Measurements from ENCODE around the gene PCDHGA5.

Gene PCDHGA5

DNA sequence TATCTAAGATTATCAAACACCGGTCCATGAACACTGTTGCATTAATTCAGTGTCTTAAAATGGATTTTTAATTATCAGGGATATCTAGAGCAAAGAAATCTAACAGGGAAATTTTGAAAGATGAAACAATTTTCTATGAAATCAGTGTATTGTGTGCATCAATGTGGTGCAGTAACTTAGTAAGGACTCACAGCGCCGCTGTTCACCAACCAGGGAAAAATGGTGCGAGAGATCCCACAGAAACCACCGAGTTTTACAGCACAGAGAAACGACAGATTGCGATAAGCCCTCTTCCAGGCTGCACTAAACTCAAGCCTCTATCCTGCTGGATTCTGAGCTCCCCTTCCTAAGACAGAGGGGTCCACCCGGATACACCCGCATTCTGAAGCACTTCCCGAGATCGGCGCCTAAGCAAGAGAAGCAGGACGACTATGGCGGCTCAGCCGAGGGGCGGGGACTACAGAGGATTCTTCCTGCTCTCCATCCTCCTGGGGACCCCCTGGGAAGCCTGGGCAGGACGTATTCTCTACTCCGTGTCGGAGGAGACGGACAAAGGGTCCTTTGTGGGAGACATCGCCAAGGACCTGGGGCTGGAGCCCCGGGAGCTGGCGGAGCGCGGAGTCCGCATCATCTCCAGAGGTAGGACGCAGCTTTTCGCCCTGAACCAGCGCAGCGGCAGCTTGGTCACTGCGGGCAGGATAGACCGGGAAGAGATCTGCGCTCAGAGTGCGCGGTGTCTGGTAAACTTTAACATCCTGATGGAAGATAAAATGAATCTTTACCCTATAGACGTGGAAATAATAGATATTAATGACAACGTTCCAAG, 18.7 kb downstream of the PCDHGA5 start, which contains the start of gene PCDHGA7:
Gene PCDHGA7 (plus strand): TSS at position 274 of the 826 bp plus-strand sequence. CDS start 158 bp downstream, at position 432.
- H3F3A ChIP-seq (ENCODE audit: control insufficient read depth, insufficient read depth): no peaks in the 10 kb centered on the region
- peaks cover 26% of the 10 kb centered on the region; the same call in 1 of the 2 replicates for H3K9me3 ChIP-seq (ENCODE audit: control insufficient read depth, insufficient read depth, low read length)
- no peak for TF ChIP-seq EZH2phosphoT487 (IDR thresholded peaks at IDR 0.05; ENCODE audit: borderline replicate concordance, low read length)
- TF ChIP-seq, protein P1, sequence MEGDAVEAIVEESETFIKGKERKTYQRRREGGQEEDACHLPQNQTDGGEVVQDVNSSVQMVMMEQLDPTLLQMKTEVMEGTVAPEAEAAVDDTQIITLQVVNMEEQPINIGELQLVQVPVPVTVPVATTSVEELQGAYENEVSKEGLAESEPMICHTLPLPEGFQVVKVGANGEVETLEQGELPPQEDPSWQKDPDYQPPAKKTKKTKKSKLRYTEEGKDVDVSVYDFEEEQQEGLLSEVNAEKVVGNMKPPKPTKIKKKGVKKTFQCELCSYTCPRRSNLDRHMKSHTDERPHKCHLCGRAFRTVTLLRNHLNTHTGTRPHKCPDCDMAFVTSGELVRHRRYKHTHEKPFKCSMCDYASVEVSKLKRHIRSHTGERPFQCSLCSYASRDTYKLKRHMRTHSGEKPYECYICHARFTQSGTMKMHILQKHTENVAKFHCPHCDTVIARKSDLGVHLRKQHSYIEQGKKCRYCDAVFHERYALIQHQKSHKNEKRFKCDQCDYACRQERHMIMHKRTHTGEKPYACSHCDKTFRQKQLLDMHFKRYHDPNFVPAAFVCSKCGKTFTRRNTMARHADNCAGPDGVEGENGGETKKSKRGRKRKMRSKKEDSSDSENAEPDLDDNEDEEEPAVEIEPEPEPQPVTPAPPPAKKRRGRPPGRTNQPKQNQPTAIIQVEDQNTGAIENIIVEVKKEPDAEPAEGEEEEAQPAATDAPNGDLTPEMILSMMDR (IDR thresholded peaks at IDR 0.05; ENCODE audit: low read depth, low read length, poor library complexity, severe bottlenecking): no peak
- H3K4me2 ChIP-seq (ENCODE audit: low read length): no peak within 1 kb of the TSS
- H3K4me1 ChIP-seq (ENCODE audit: control insufficient read depth, low read length): no peaks in the 10 kb centered on the region
- H3K27ac ChIP-seq (ENCODE audit: low read depth, low read length): no peak within 1 kb of the TSS
- no peaks in the 10 kb centered on the region for H3K27me3 ChIP-seq (ENCODE audit: control insufficient read depth, low read length)
- H3K9me2 ChIP-seq (replicated peaks; ENCODE audit: control insufficient read depth, low read length): no peaks in the 10 kb centered on the region
- H3K79me2 ChIP-seq (ENCODE audit: control insufficient read depth, low read length): no peaks in the 10 kb centered on the region; the same call in 1 of the 2 replicates
- H4K20me1 ChIP-seq (ENCODE audit: control insufficient read depth, insufficient read depth, low read depth, low read length): no peaks in the 10 kb centered on the region
- no peak within 1 kb of the TSS for H3K4me3 ChIP-seq (ENCODE audit: low read length)
- H3K36me3 ChIP-seq (ENCODE audit: control insufficient read depth, low read length): peaks cover 25% of the 10 kb centered on the region

DNA sequence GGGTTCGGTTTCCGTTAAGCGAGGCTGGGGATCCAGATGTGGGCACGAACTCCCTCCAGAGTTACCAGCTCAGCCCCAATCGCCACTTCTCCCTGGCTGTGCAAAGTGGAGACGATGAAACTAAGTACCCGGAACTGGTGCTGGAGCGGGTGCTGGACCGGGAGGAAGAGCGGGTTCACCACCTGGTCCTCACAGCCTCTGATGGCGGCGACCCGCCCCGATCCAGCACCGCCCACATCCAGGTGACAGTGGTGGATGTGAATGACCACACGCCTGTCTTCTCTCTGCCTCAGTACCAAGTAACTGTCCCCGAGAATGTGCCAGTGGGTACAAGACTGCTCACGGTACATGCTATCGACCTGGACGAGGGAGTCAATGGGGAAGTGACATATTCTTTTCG, 19.4 kb downstream of the PCDHGA5 start:
- Histone ChIP-seq H3K9me2 (replicated peaks; ENCODE audit: control insufficient read depth, low read length) (no peaks in the 10 kb centered on the region), H3K9me3 (ENCODE audit: control insufficient read depth, insufficient read depth, low read length) (peaks cover 28% of the 10 kb centered on the region; the same call in 1 of the 2 replicates), H3K4me2 (ENCODE audit: low read length) (no peak overlapping the region), H3K4me3 (ENCODE audit: low read length) (no peak overlapping the region), H3K27me3 (ENCODE audit: control insufficient read depth, low read length) (no peaks in the 10 kb centered on the region), H3K4me1 (ENCODE audit: control insufficient read depth, low read length) (no peaks in the 10 kb centered on the region), H3K36me3 (ENCODE audit: control insufficient read depth, low read length) (peaks cover 26% of the 10 kb centered on the region), H4K20me1 (ENCODE audit: control insufficient read depth, insufficient read depth, low read depth, low read length) (no peaks in the 10 kb centered on the region), H3F3A (ENCODE audit: control insufficient read depth, insufficient read depth) (no peaks in the 10 kb centered on the region), H3K79me2 (ENCODE audit: control insufficient read depth, low read length) (peaks cover 1% of the 10 kb centered on the region; the same call in 1 of the 2 replicates), H3K27ac (ENCODE audit: low read depth, low read length) (no peak overlapping the region)
- TF ChIP-seq EZH2phosphoT487 (IDR thresholded peaks at IDR 0.05; ENCODE audit: borderline replicate concordance, low read length): no peak
- TF ChIP-seq, protein P1 (IDR thresholded peaks at IDR 0.05; ENCODE audit: low read depth, low read length, poor library complexity, severe bottlenecking): no peak

DNA sequence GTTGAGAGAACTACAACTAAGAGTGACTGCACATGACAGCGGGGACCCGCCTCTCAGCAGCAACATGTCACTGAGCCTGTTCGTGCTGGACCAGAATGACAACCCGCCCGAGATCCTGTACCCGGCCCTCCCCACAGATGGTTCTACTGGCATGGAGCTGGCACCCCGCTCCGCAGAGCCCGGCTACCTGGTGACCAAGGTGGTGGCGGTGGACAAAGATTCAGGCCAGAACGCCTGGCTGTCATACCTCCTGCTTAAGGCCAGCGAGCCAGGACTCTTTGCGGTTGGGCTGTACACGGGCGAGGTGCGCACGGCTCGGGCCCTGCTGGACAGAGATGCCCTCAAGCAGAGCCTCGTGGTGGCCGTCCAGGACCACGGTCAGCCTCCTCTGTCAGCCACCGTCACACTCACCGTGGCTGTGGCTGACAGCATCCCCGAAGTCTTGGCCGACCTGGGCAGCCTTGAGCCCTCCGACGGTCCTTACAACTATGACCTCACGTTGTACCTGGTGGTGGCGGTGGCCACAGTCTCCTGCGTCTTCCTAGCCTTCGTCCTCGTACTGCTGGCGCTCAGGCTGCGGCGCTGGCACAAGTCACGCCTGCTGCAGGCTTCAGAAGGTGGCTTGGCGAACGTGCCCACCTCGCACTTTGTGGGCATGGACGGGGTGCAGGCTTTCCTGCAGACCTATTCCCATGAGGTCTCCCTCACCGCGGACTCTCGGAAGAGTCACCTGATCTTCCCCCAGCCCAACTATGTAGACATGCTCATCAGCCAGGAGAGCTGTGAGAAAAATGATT, 20.7 kb downstream of the PCDHGA5 start:
- H3K9me2 ChIP-seq (replicated peaks; ENCODE audit: control insufficient read depth, low read length): no peaks in the 10 kb centered on the region
- H3K4me3 ChIP-seq (ENCODE audit: low read length): no peak overlapping the region
- H3K4me1 ChIP-seq (ENCODE audit: control insufficient read depth, low read length): no peaks in the 10 kb centered on the region
- H4K20me1 ChIP-seq (ENCODE audit: control insufficient read depth, insufficient read depth, low read depth, low read length): no peaks in the 10 kb centered on the region
- no peak overlapping the region for H3K4me2 ChIP-seq (ENCODE audit: low read length)
- no peak overlapping the region for H3K27ac ChIP-seq (ENCODE audit: low read depth, low read length)
- H3K36me3 ChIP-seq (ENCODE audit: control insufficient read depth, low read length): peaks cover 32% of the 10 kb centered on the region
- no peaks in the 10 kb centered on the region for H3F3A ChIP-seq (ENCODE audit: control insufficient read depth, insufficient read depth)
- H3K9me3 ChIP-seq (ENCODE audit: control insufficient read depth, insufficient read depth, low read length): peaks cover 39% of the 10 kb centered on the region
- H3K27me3 ChIP-seq (ENCODE audit: control insufficient read depth, low read length): no peaks in the 10 kb centered on the region
- no peak for TF ChIP-seq EZH2phosphoT487 (IDR thresholded peaks at IDR 0.05; ENCODE audit: borderline replicate concordance, low read length)
- TF ChIP-seq, protein P1 (IDR thresholded peaks at IDR 0.05; ENCODE audit: low read depth, low read length, poor library complexity, severe bottlenecking): no peak
- peaks cover 7% of the 10 kb centered on the region for H3K79me2 ChIP-seq (ENCODE audit: control insufficient read depth, low read length)

All from DOHH2 (cell line).